Vagina (tissue), 2 donors: ENCODE measurements around the gene BAHD1.

Experiments
- POLR2A ChIP-seq, 2 donors: fragments of 450-650 bp; IDR thresholded peaks; one replicate each; pipeline ENCODE4 v1.6.1; 2017; ENCODE audit warnings: antibody characterized with exemption in 2 of 2, mild to moderate bottlenecking in 2 of 2, moderate library complexity in 2 of 2
- TF ChIP-seq, protein P1 (sequence below), 3 experiments: fragments of 450-650 bp in 2 of 3; fragments of 200-600 bp in 1 of 3; sonication (generic) in 1 of 3; IDR thresholded peaks; one replicate each; pipeline ENCODE4 v1.5.1; 2017 to 2019; ENCODE audit warnings: antibody characterized with exemption in 3 of 3, mild to moderate bottlenecking in 2 of 3, moderate library complexity in 2 of 3

DNA sequence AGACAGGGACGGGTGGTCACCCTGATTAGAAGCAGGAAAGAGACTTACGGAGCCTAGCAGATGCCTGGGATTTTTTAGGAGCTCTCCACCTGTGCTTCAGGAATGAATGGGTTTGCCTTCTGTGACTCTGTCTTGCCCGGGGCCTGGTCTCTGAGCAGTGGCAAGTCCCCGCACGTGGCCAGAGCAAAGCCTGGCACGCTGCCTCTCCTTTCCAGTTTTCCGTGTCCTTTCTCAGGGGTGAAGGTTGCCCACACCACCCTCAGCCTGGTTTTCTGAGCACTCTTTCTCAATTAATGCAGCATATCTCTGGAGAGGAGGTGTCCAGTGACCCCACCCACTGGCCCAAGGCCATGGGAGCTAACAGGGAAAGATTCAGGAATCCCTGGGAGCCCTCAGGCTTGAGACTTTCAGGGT is 15.6 kb downstream of the BAHD1 start:
- TF ChIP-seq, protein P1, sequence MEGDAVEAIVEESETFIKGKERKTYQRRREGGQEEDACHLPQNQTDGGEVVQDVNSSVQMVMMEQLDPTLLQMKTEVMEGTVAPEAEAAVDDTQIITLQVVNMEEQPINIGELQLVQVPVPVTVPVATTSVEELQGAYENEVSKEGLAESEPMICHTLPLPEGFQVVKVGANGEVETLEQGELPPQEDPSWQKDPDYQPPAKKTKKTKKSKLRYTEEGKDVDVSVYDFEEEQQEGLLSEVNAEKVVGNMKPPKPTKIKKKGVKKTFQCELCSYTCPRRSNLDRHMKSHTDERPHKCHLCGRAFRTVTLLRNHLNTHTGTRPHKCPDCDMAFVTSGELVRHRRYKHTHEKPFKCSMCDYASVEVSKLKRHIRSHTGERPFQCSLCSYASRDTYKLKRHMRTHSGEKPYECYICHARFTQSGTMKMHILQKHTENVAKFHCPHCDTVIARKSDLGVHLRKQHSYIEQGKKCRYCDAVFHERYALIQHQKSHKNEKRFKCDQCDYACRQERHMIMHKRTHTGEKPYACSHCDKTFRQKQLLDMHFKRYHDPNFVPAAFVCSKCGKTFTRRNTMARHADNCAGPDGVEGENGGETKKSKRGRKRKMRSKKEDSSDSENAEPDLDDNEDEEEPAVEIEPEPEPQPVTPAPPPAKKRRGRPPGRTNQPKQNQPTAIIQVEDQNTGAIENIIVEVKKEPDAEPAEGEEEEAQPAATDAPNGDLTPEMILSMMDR (IDR thresholded peaks at IDR 0.05): no peak
- TF ChIP-seq POLR2A (IDR thresholded peaks at IDR 0.05): no peak
